Liver (tissue), 9 donors: ENCODE data around the gene DDX25. TPM values are rescaled to one million over a fixed set of nuclear protein-coding genes. Genes with fewer than 3 reads are reported as not detected.

Experiments
- DNase-seq: peaks from one replicate; pipeline ENCODE4 v3.0.0-alpha.2; 2017; ENCODE audit warnings: low spot score
- H3K27ac ChIP-seq, 2 donors: one replicate each; pipeline ENCODE4 v1.7.0; 2013; ENCODE audit warnings: inconsistent platforms in 2 of 2, low read length in 2 of 2, control low read depth in 1 of 2, low read depth in 1 of 2, mild to moderate bottlenecking in 1 of 2
- H3K27me3 ChIP-seq, 4 donors: one replicate each; pipeline versions ENCODE4 v1.6.1 to v1.7.0; 2013; ENCODE audit warnings: low read length in 3 of 4, inconsistent platforms in 1 of 4, mild to moderate bottlenecking in 1 of 4, moderate library complexity in 1 of 4; ENCODE audit not compliant: control insufficient read depth in 4 of 4, insufficient read depth in 4 of 4
- H3K36me3 ChIP-seq, 4 donors: one replicate each; pipeline versions ENCODE4 v1.6.1 to v1.7.0; 2013; ENCODE audit warnings: low read length in 3 of 4, mild to moderate bottlenecking in 3 of 4, low read depth in 1 of 4, moderate library complexity in 1 of 4; ENCODE audit not compliant: control insufficient read depth in 4 of 4, insufficient read depth in 3 of 4
- H3K4me1 ChIP-seq, 4 donors: one replicate each; pipeline versions ENCODE4 v1.6.1 to v1.7.0; 2013; ENCODE audit warnings: low read length in 3 of 4, mild to moderate bottlenecking in 3 of 4, moderate library complexity in 1 of 4; ENCODE audit not compliant: control insufficient read depth in 4 of 4, insufficient read depth in 4 of 4
- H3K4me3 ChIP-seq, 3 donors: one replicate each; pipeline versions ENCODE4 v1.6.1 to v1.7.0; 2013; ENCODE audit warnings: low read length in 3 of 3, control low read depth in 1 of 3, low read depth in 1 of 3, mild to moderate bottlenecking in 1 of 3
- H3K9ac ChIP-seq, 2 donors: one replicate each; pipeline ENCODE4 v1.7.0; 2013; ENCODE audit warnings: low read length in 2 of 2, mild to moderate bottlenecking in 2 of 2, moderate library complexity in 2 of 2, control low read depth in 1 of 2, low read depth in 1 of 2
- H3K9me3 ChIP-seq, 4 donors: one replicate each; pipeline versions ENCODE4 v1.6.1 to v1.7.0; 2013; ENCODE audit warnings: low read length in 3 of 4; ENCODE audit not compliant: control insufficient read depth in 4 of 4
- EGR1 ChIP-seq, 2 donors: IDR thresholded peaks; 2 replicates each; pipeline ENCODE4 v1.6.1; 2016 to 2018; ENCODE audit warnings: antibody characterized with exemption in 2 of 2, low read depth in 2 of 2
- FOXA1 ChIP-seq: IDR thresholded peaks from 2 replicates; pipeline ENCODE4 v1.6.1; 2016; ENCODE audit warnings: antibody characterized with exemption
- FOXA2 ChIP-seq: IDR thresholded peaks from 2 replicates; pipeline ENCODE4 v1.6.1; 2016; ENCODE audit warnings: antibody characterized with exemption
- GABPA ChIP-seq, 2 donors: IDR thresholded peaks in 1 of 2; conservative IDR thresholded peaks in 1 of 2; 2 replicates each; pipeline ENCODE4 v1.6.1; 2016; ENCODE audit warnings: antibody characterized with exemption in 2 of 2, mild to moderate bottlenecking in 1 of 2, moderate library complexity in 1 of 2
- HNF4A ChIP-seq, 2 donors: conservative IDR thresholded peaks; 2 replicates each; pipeline ENCODE4 v1.6.1; 2016; ENCODE audit warnings: antibody characterized with exemption in 2 of 2, mild to moderate bottlenecking in 2 of 2
- HNF4G ChIP-seq: IDR thresholded peaks from 2 replicates; pipeline ENCODE4 v1.6.1; 2016; ENCODE audit warnings: antibody characterized with exemption
- JUND ChIP-seq, 2 donors: IDR thresholded peaks; 2 replicates each; pipeline ENCODE4 v1.6.1; 2016; ENCODE audit warnings: antibody characterized with exemption in 2 of 2
- NR2F2 ChIP-seq: IDR thresholded peaks from 2 replicates; pipeline ENCODE4 v1.6.1; 2016; ENCODE audit warnings: antibody characterized with exemption
- RAD21 ChIP-seq, 2 donors: IDR thresholded peaks; 2 replicates each; pipeline ENCODE4 v1.6.1; 2016; ENCODE audit warnings: antibody characterized with exemption in 2 of 2, mild to moderate bottlenecking in 2 of 2
- RXRA ChIP-seq, 2 donors: IDR thresholded peaks; 2 replicates each; pipeline ENCODE4 v1.6.1; 2017 to 2018; ENCODE audit warnings: antibody characterized with exemption in 2 of 2, mild to moderate bottlenecking in 1 of 2
- SP1 ChIP-seq: IDR thresholded peaks from 2 replicates; pipeline ENCODE4 v1.6.1; 2018; ENCODE audit warnings: antibody characterized with exemption, mild to moderate bottlenecking
- TAF1 ChIP-seq: conservative IDR thresholded peaks from 2 replicates; pipeline ENCODE4 v1.6.1; 2016; ENCODE audit warnings: antibody characterized with exemption, mild to moderate bottlenecking
- YY1 ChIP-seq: IDR thresholded peaks from 2 replicates; pipeline ENCODE4 v1.6.1; 2016; ENCODE audit warnings: antibody characterized with exemption, mild to moderate bottlenecking
- WGBS: extraction: QIAGEN DNeasy Blood & Tissue Kit; methylation state at CpG from one replicate; pipeline ENCODE4 v1.1.7; 2013; 5-methylcytosine and 5-hydroxymethylcytosine counted together
- polyA plus RNA-seq, 2 donors: library from polyadenylated mRNA; stranded (reverse) in 1 of 2; unstranded in 1 of 2; fragments of 200-250 nt in 1 of 2; fragments of >200 nt in 1 of 2; fragmentation: Nextera tagmentation in 1 of 2; extraction: Ambion mirVana in 1 of 2; gene quantifications; one replicate each; pipeline versions ENCODE4 v1.2.1 to v1.2.3, GENCODE V29; 2013 to 2015
- total RNA-seq, 2 donors: library from RNA; depleted of rRNA; stranded (reverse); fragments of >200 nt; gene quantifications; one replicate each; pipeline ENCODE4 v1.2.3, GENCODE V29; 2014
- TF ChIP-seq, protein P1 (sequence below): IDR thresholded peaks from 2 replicates; pipeline ENCODE4 v1.6.1; 2016; ENCODE audit warnings: antibody characterized with exemption
- TF ChIP-seq, protein P2 (sequence below): IDR thresholded peaks from 2 replicates; pipeline ENCODE4 v1.6.1; 2016; ENCODE audit warnings: antibody characterized with exemption
- TF ChIP-seq, protein P3 (sequence below): fragments of 150-350 bp; IDR thresholded peaks from 2 replicates; pipeline ENCODE4 v1.5.1; 2017; ENCODE audit warnings: improper control_type of control experiment, low read depth, low read length; ENCODE audit not compliant: missing input control
- TF ChIP-seq, protein P4 (sequence below): IDR thresholded peaks from 2 replicates; pipeline ENCODE4 v1.6.1; 2016; ENCODE audit warnings: antibody characterized with exemption
- TF ChIP-seq, protein P5 (sequence below): IDR thresholded peaks from 2 replicates; pipeline ENCODE4 v1.6.1; 2016; ENCODE audit warnings: antibody characterized with exemption, mild to moderate bottlenecking
- donor health status: healthy.
- donor health status: healthy.
- donor health status: healthy.
- donor health status: healthy.
- donor health status: healthy.

DDX25 gene
- total and polyA plus RNA-seq, 4 donors: 0.07 to 0.79 (median 0.31) TPM

DNA sequence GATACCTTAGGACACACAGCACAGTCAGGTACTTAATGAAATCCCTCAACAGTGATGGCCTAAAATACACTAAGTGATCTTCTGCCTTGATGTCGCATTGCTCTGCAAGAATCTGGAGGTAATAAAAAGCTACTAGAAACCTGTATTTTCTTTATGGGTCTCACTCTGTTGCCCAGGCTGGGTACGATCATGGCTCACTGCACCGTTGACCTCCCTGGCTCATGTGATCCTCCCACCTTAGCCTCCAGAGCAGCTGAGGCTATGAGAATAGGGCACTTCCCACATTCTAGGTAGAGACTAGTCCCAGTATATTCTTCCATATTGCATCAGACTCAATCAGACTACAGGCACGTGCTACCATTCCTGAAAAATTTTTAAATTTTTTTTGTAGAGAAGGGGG is 63.2 kb downstream of the DDX25 start:
- WGBS: 97% methylated on average over 4 of the region's 4 CpGs
- DNase-seq: no peak
- TF ChIP-seq RXRA (IDR thresholded peaks at IDR 0.05) (no peak), JUND (IDR thresholded peaks at IDR 0.05) (no peak), FOXA1 (no peak)
- TF ChIP-seq, protein P1, sequence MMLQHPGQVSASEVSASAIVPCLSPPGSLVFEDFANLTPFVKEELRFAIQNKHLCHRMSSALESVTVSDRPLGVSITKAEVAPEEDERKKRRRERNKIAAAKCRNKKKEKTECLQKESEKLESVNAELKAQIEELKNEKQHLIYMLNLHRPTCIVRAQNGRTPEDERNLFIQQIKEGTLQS: no peak

DNA sequence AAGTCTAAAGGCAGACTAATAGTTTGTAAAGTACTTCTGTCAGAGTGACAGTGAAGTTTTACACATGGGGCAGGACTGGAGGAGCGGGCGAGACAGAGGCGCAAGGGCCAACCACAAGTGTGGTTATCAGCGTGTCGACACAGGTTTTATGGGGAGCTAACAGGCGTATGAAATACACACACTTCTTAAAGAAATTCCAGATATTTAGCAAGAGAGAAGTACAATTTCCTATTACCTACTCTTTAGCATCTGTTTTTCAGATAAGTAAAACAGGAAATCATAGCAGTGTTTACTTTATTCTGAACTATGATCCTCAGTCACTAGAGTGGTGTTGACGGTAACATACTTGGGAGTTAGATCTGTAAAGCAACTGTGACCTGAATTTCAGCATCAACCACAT is 64.0 kb downstream of the DDX25 start:
- whole genome bisulfite sequencing: 38% methylated on average over 7 of the region's 7 CpGs
- no peaks in the 10 kb centered on the region for H3K27me3 ChIP-seq
- no peak overlapping the region for H3K4me3 ChIP-seq
- no peak for DNase-seq
- H3K27ac ChIP-seq: peak overlapping the region; percentile 56 to 61
- H3K4me1 ChIP-seq: peaks cover 3 to 10% (median 5%) of the 10 kb centered on the region in 4 donors
- no peaks in the 10 kb centered on the region for H3K36me3 ChIP-seq
- H3K9me3 ChIP-seq: no peaks in the 10 kb centered on the region
- H3K9ac ChIP-seq: peak overlapping the region in 1 of 2 donors; percentile 30
- TF ChIP-seq RAD21 (IDR thresholded peaks at IDR 0.05): peak; percentile 43 to 52
- TF ChIP-seq, protein P2, sequence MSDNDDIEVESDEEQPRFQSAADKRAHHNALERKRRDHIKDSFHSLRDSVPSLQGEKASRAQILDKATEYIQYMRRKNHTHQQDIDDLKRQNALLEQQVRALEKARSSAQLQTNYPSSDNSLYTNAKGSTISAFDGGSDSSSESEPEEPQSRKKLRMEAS: peak; percentile 53
- TF ChIP-seq HNF4G: peak; percentile 69
- peak in 1 of 2 donors; percentile 33 for TF ChIP-seq GABPA (IDR thresholded peaks at IDR 0.05 in 1 of 2, conservative IDR thresholded peaks at IDR 0.05 in 1 of 2)
- TF ChIP-seq FOXA1: peak; percentile 87
- TF ChIP-seq HNF4A (conservative IDR thresholded peaks at IDR 0.05): peak; percentile 91 to 92
- TF ChIP-seq FOXA2: peak; percentile 96
- no peak for TF ChIP-seq TAF1
- TF ChIP-seq EGR1 (IDR thresholded peaks at IDR 0.05; ENCODE audit: low read depth in 2 of 2): no peak
- TF ChIP-seq RXRA (IDR thresholded peaks at IDR 0.05): peak; percentile 62 to 71
- TF ChIP-seq, protein P3, sequence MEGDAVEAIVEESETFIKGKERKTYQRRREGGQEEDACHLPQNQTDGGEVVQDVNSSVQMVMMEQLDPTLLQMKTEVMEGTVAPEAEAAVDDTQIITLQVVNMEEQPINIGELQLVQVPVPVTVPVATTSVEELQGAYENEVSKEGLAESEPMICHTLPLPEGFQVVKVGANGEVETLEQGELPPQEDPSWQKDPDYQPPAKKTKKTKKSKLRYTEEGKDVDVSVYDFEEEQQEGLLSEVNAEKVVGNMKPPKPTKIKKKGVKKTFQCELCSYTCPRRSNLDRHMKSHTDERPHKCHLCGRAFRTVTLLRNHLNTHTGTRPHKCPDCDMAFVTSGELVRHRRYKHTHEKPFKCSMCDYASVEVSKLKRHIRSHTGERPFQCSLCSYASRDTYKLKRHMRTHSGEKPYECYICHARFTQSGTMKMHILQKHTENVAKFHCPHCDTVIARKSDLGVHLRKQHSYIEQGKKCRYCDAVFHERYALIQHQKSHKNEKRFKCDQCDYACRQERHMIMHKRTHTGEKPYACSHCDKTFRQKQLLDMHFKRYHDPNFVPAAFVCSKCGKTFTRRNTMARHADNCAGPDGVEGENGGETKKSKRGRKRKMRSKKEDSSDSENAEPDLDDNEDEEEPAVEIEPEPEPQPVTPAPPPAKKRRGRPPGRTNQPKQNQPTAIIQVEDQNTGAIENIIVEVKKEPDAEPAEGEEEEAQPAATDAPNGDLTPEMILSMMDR: no peak
- TF ChIP-seq, protein P4, sequence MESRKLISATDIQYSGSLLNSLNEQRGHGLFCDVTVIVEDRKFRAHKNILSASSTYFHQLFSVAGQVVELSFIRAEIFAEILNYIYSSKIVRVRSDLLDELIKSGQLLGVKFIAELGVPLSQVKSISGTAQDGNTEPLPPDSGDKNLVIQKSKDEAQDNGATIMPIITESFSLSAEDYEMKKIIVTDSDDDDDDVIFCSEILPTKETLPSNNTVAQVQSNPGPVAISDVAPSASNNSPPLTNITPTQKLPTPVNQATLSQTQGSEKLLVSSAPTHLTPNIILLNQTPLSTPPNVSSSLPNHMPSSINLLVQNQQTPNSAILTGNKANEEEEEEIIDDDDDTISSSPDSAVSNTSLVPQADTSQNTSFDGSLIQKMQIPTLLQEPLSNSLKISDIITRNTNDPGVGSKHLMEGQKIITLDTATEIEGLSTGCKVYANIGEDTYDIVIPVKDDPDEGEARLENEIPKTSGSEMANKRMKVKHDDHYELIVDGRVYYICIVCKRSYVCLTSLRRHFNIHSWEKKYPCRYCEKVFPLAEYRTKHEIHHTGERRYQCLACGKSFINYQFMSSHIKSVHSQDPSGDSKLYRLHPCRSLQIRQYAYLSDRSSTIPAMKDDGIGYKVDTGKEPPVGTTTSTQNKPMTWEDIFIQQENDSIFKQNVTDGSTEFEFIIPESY: peak; percentile 42
- TF ChIP-seq, protein P5, sequence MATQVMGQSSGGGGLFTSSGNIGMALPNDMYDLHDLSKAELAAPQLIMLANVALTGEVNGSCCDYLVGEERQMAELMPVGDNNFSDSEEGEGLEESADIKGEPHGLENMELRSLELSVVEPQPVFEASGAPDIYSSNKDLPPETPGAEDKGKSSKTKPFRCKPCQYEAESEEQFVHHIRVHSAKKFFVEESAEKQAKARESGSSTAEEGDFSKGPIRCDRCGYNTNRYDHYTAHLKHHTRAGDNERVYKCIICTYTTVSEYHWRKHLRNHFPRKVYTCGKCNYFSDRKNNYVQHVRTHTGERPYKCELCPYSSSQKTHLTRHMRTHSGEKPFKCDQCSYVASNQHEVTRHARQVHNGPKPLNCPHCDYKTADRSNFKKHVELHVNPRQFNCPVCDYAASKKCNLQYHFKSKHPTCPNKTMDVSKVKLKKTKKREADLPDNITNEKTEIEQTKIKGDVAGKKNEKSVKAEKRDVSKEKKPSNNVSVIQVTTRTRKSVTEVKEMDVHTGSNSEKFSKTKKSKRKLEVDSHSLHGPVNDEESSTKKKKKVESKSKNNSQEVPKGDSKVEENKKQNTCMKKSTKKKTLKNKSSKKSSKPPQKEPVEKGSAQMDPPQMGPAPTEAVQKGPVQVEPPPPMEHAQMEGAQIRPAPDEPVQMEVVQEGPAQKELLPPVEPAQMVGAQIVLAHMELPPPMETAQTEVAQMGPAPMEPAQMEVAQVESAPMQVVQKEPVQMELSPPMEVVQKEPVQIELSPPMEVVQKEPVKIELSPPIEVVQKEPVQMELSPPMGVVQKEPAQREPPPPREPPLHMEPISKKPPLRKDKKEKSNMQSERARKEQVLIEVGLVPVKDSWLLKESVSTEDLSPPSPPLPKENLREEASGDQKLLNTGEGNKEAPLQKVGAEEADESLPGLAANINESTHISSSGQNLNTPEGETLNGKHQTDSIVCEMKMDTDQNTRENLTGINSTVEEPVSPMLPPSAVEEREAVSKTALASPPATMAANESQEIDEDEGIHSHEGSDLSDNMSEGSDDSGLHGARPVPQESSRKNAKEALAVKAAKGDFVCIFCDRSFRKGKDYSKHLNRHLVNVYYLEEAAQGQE: peak; percentile 44
- TF ChIP-seq, protein P1: no peak
- peak; percentile 36 for TF ChIP-seq YY1
- TF ChIP-seq SP1: peak; percentile 93
- peak; percentile 32 for TF ChIP-seq NR2F2
- TF ChIP-seq JUND (IDR thresholded peaks at IDR 0.05): peak; percentile 55 to 78

More for the DNA sequence above, 63.2 kb downstream of the DDX25 start:
- Histone ChIP-seq H3K4me1 (peaks cover 3 to 10% (median 5%) of the 10 kb centered on the region in 4 donors), H3K9me3 (no peaks in the 10 kb centered on the region), H3K4me3 (no peak overlapping the region), H3K9ac (no peak overlapping the region), H3K27ac (no peak overlapping the region), H3K27me3 (no peaks in the 10 kb centered on the region), H3K36me3 (no peaks in the 10 kb centered on the region)
